Heart right ventricle (tissue), 16 donors: ENCODE results near the gene SUGCT. TPM values are rescaled to one million over a fixed set of nuclear protein-coding genes. Genes with fewer than 3 reads are reported as not detected.

ENCODE experiments used
- ATAC-seq, 8 donors: fragments of 200-7000 bp; cut with Tn5 transposase; one replicate each; pipeline ENCODE4 v1.9.1; 2020; ENCODE audit warnings: mild to moderate bottlenecking in 8 of 8, moderate library complexity in 8 of 8, moderate number of reproducible peaks in 1 of 8
- DNase-seq, 2 donors: peaks; one replicate each; pipeline ENCODE4 v3.0.0-alpha.2; 2020
- H3K27ac ChIP-seq, 10 donors: fragments of 200-600 bp; sonication (generic) in 2 of 10; one replicate each; pipeline versions ENCODE4 v1.5.0 to v1.8.0; 2020 to 2022; ENCODE audit warnings: mild to moderate bottlenecking in 3 of 10
- H3K27me3 ChIP-seq, 7 donors: fragments of 200-600 bp; one replicate each; pipeline ENCODE4 v1.8.0; 2021 to 2022; ENCODE audit warnings: mild to moderate bottlenecking in 2 of 7
- H3K36me3 ChIP-seq, 9 donors: fragments of 200-600 bp; sonication (generic) in 1 of 9; one replicate each; pipeline versions ENCODE4 v1.5.0 to v1.8.0; 2020 to 2022; ENCODE audit warnings: mild to moderate bottlenecking in 2 of 9
- H3K4me1 ChIP-seq, 9 donors: fragments of 200-600 bp; sonication (generic) in 1 of 9; one replicate each; pipeline versions ENCODE4 v1.5.0 to v1.8.0; 2020 to 2022; ENCODE audit warnings: mild to moderate bottlenecking in 4 of 9
- H3K4me3 ChIP-seq, 10 donors: fragments of 200-600 bp; sonication (generic) in 2 of 10; one replicate each; pipeline versions ENCODE4 v1.5.0 to v1.8.0; 2020 to 2022; ENCODE audit warnings: mild to moderate bottlenecking in 7 of 10, moderate library complexity in 2 of 10
- H3K9me3 ChIP-seq, 11 donors: fragments of 200-600 bp in 10 of 11; sonication (generic) in 2 of 11; one replicate each; pipeline versions ENCODE4 v1.5.0 to v1.8.0; 2013 to 2022; ENCODE audit warnings: mild to moderate bottlenecking in 2 of 11, control low read depth in 1 of 11, moderate library complexity in 1 of 11
- WGBS, 2 donors: extraction: QIAGEN DNeasy Blood & Tissue Kit; methylation state at CpG; one replicate each; pipeline ENCODE4 v1.1.7; 2013; ENCODE audit warnings: inconsistent platforms in 1 of 2; 5-methylcytosine and 5-hydroxymethylcytosine counted together
- intact Hi-C, 10 donors: fragments of 100-400 bp; cut with DNase I; formaldehyde crosslinking; loops; one replicate each; pipeline versions ENCODE4 v1.11.1 to v1.14.2; 2022
- polyA plus RNA-seq, 2 donors: library from polyadenylated mRNA; stranded (reverse); fragments of 200-250 nt; gene quantifications; one replicate each; pipeline ENCODE4 v1.2.3, GENCODE V29; 2013
- total RNA-seq, 10 donors: library from RNA; stranded (reverse); fragmentation: NEBNext Ultra II Directional in 3 of 10; extraction: Animal tissue kit (Norgen Biotek cat#: 25700) in 3 of 10; gene quantifications; one replicate each; pipeline versions ENCODE4 v1.2.1 to v1.2.4, GENCODE V29; 2021 to 2023
- TF ChIP-seq, protein P1 (sequence below), 9 donors: fragments of 200-600 bp; sonication (generic) in 2 of 9; IDR thresholded peaks; one replicate each; pipeline versions ENCODE4 v1.5.0 to v1.8.0; 2021 to 2022; ENCODE audit warnings: antibody characterized with exemption in 9 of 9, mild to moderate bottlenecking in 5 of 9, moderate library complexity in 1 of 9
- donor health status: Arrhythmogenic right ventricular cardiomyopathy.
- donor health status: ischemic (EF 13 %, LVEDD 7.1; RV severe dilation, severe dysfunction).
- donor health status: healthy with polysubstance abuse.
- donor health status: DM: no; HTN: yes; CAD: no.
- donor health status: DM: no; HTN: no; CAD: no.
- donor health status: ischemic (EF 25% LVEDD 6.9; RV normal size, moderate dysfunction).
- donor health status: ischemic (EF 25% LVEDD 5.7; RV mildly dilated, moderate dysfunction).
- donor health status: healthy.
- donor health status: DM: yes; HTN: yes; CAD: no.
- donor health status: Ischemic cardiomyopathy.
- donor health status: ischemic (EF 35%, LVEDD 5.7; RV mildly dilated, moderate dysfunction).
- donor health status: nonischemic (EF 11% LVEDD 7.7; RV severe dilation, severe dysfunction).
- donor health status: DM: yes; HTN: yes; CAD: no.
- donor health status: PGD.
- donor health status: ischemic (EF 29% LVEDD 5.4; RV normal size, mild dysfunction).
- donor health status: nonischemic (EF 23%, LVEDD 6.1; RV moderate dilation, normal function).

SUGCT gene
- total and polyA plus RNA-seq, 12 donors, result 1.2 to 8.1 (median 6.1) TPM

GRCh38 chr7:40519009-40519408 lies 384.2 kb downstream of the SUGCT start:
- Histone ChIP-seq H3K27me3 (no peaks in the 10 kb centered on the region), H3K36me3 (no peaks in the 10 kb centered on the region), H3K4me3 (no peak overlapping the region), H3K4me1 (no peaks in the 10 kb centered on the region), H3K9me3 (no peaks in the 10 kb centered on the region), H3K27ac (no peak overlapping the region)
- intact Hi-C loops, result no loop called here
- 97% methylated on average over 3 of the region's 3 CpGs for WGBS, 2 donors
- DNase-seq (no peak), ATAC-seq (no peak)
- TF ChIP-seq, protein P1, sequence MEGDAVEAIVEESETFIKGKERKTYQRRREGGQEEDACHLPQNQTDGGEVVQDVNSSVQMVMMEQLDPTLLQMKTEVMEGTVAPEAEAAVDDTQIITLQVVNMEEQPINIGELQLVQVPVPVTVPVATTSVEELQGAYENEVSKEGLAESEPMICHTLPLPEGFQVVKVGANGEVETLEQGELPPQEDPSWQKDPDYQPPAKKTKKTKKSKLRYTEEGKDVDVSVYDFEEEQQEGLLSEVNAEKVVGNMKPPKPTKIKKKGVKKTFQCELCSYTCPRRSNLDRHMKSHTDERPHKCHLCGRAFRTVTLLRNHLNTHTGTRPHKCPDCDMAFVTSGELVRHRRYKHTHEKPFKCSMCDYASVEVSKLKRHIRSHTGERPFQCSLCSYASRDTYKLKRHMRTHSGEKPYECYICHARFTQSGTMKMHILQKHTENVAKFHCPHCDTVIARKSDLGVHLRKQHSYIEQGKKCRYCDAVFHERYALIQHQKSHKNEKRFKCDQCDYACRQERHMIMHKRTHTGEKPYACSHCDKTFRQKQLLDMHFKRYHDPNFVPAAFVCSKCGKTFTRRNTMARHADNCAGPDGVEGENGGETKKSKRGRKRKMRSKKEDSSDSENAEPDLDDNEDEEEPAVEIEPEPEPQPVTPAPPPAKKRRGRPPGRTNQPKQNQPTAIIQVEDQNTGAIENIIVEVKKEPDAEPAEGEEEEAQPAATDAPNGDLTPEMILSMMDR (IDR thresholded peaks at IDR 0.05), result no peak

DNA sequence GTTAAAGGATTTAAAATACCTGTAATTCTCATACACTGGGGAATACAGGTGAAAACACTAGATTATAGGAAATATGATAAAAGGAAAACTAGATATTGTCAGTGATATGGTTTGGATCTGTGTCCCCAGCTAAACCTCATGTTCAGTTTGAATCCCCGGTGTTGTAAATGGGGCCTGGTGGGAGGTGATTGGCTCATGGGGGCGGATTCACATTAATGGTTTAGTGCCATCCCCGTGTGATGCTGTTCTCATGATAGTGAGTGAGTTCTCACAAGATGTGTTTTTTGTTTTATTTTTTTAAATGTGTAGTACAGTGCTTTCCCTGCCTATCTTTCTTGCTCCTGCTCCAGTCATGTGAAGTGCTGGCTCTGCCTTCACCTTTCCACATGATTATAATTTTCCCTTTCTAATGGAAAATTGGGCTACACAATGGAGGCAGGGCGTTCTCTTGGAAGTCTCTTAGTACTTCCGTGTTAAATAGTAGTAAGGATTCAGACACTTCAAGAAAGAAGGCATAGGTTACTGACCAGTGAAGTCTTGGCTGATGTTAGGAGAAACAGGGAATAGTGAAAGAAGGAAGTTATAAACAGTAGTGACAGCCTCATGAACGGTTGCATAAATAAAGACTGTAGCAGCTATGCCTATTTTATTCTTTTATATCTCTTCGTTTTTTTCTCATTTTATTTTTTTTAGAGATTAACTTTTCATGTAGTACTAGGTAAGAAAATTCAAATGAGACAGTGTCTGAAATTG lies 386.4 kb downstream of the SUGCT start:
- Histone ChIP-seq H3K27me3 (no peaks in the 10 kb centered on the region), H3K4me1 (no peaks in the 10 kb centered on the region), H3K36me3 (no peaks in the 10 kb centered on the region), H3K4me3 (no peak overlapping the region), H3K9me3 (no peaks in the 10 kb centered on the region), H3K27ac (no peak overlapping the region)
- intact Hi-C loops, result no loop called here
- ATAC-seq (no peak), DNase-seq (no peak)
- TF ChIP-seq, protein P1 (IDR thresholded peaks at IDR 0.05), result no peak
- 80% methylated on average over 7 of the region's 7 CpGs for WGBS, 2 donors

DNA sequence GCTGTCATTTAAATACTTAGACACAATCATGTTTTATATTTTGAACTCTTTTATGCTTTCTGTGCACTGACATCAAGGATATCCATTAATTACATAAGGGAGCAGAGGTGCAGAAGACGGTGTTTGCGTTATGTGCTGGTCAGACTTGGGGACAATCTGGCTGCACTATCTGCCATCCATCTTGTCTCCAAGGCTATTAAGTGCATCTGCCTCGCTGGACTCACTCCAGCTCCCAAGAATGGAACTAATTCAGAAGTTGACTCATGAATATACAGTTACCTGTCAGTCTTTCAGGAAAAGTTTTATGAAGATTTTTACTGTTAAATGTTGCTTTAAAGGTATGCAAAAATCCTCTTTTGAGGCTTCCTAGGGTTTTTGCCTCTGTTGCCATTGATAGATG lies 391.0 kb downstream of the SUGCT start:
- ATAC-seq (no peak), DNase-seq (no peak)
- Histone ChIP-seq H3K27ac (no peak overlapping the region), H3K4me1 (no peaks in the 10 kb centered on the region), H3K36me3 (no peaks in the 10 kb centered on the region), H3K27me3 (no peaks in the 10 kb centered on the region), H3K4me3 (no peak overlapping the region), H3K9me3 (no peaks in the 10 kb centered on the region)
- intact Hi-C loops, result no loop called here
- TF ChIP-seq, protein P1 (IDR thresholded peaks at IDR 0.05), result no peak
- WGBS, 2 donors, result 78 to 96% methylated on average over 3 of the region's 3 CpGs

- H3K27me3 ChIP-seq, result no peaks in the 10 kb centered on the region
- H3K4me3 ChIP-seq, result no peak overlapping the region
- H3K4me1 ChIP-seq, result no peaks in the 10 kb centered on the region
- ATAC-seq, result no peak
- DNase-seq, result no peak
- TF ChIP-seq, protein P1 (IDR thresholded peaks at IDR 0.05), result no peak
- H3K36me3 ChIP-seq, result no peaks in the 10 kb centered on the region
- H3K27ac ChIP-seq, result no peak overlapping the region
- intact Hi-C loops, result no loop called here
- no peaks in the 10 kb centered on the region for H3K9me3 ChIP-seq
- 91 to 95% methylated on average over 1 of the region's 1 CpG for whole genome bisulfite sequencing, 2 donors
Measured at GRCh38 chr7:40526951-40527715, 392.3 kb downstream of the SUGCT start.
